ENCODE measurements around the gene OR8K1.

The OR8K1 gene
- total RNA-seq, result 0 to 0.03 (median 0) reads per million in 18 experiments

- DNase-seq, result no peak
These were observed at the start of gene OR8K1 for GRCh38 chr11:56345739-56346138. OR8K1 (plus strand) TSS chr11:56346039; CDS start chr11:56346039, 0 bp downstream.

DNA sequence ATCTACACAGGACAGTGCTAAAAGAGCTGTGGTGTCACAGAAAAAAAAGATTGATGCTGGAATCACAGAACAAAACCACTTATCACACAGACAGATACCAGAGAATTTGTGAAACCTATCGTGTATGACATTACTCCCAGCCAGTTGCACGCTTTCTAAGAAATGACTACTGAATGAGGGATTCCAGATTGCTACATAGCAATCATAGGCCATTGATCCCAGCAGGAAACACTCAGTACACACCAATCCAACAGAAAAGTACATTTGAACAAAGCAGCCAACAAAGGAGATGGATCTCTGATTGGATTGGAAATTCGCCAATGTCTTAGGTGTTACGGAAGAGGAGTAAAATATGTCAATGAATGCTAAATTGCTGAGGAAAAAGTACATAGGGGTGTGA, 48.9 kb upstream of the OR8K1 start:
- DNase-seq, result no peak

- no peak for DNase-seq
These were observed 38.0 kb upstream of the OR8K1 start for GRCh38 chr11:56307836-56308235.

GRCh38 chr11:56314844-56315243, 31.0 kb upstream of the OR8K1 start, which contains the start of gene OR8K3:
OR8K3 (plus strand) TSS chr11:56315144; CDS start chr11:56318307, 3,163 bp downstream.
- no peak for DNase-seq

DNA sequence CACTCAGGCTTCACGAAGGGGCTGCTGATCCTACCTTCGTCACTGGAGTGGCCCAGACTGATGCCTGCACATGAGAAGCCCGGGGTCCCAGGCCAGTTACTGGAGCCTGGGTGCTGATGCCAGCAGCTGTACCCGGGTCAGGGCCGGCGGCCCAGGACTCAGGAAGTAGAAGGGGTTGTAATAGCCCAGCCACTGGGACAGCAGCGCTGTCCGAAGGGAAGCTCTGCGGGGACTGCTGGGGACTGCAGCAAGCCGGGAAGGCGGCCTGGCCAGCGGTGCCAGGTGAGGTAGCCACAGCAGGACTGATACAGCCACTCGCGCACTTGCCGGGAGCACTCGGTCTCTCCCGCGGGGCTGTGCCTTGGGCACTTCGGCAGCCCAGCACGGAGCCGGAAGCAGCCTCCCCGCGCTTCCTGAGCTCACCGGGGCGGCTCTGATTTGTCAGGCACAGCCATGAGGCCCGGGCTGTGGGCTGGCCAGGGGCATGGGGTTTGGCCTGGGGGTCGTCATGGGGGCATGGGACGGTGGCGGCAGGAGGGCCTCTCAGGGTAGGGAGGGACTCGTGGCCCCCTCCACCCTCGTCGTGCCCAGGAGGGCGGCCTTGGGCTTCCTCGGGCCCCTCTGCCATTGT, 13.9 kb upstream of the OR8K1 start:
- no peak for DNase-seq

- no peak for DNase-seq
These were observed 12.7 kb upstream of the OR8K1 start for GRCh38 chr11:56333156-56333555.

GRCh38 chr11:56340289-56340688, 5.5 kb upstream of the OR8K1 start:
- no peak for DNase-seq

- no peak for DNase-seq
These were observed 8.2 kb downstream of the OR8K1 start, which contains the start of gene OR8J1 for GRCh38 chr11:56353991-56354390. OR8J1 (plus strand) TSS chr11:56354291; CDS start chr11:56360247, 5,956 bp downstream.

DNA sequence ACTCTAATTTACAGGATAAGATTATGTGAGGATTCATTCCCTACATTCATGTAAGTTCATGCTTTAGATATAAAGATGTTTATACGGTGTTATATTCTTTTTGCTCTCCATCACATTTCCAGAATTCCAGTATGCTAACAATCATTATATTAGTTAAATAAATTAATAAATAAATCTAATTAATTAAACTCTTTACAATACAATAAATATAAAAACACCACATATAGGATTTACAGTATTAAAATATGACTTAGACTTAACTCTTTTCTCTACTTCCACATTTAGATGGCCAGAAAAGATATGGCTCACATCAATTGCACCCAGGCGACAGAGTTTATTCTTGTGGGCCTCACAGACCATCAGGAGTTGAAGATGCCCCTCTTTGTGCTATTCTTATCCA, 29.5 kb downstream of the OR8K1 start, which contains the start of gene OR8U1:
OR8U1 (plus strand) TSS at position 301 of the 400 bp plus-strand sequence; CDS start at position 301, 0 bp downstream.
- DNase-seq, result no peak

DNA sequence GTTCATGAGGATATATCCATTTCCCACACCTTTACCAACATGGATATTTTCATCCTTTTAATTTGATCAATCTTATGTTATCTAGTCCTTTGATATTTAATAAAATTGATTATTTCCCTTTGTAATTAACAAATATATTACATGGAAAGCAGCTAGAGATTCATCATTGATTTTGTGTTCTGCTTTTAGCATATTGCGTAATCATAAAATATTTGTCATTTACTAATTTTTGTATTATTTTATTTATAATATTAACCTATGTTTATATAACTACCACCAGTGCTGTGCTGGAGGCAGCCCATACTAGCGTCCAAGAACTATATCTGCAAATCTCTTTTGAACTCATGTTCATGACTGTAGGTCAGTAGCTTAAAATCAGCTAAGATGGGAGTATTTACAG, 34.3 kb downstream of the OR8K1 start:
- no peak for DNase-seq

DNA sequence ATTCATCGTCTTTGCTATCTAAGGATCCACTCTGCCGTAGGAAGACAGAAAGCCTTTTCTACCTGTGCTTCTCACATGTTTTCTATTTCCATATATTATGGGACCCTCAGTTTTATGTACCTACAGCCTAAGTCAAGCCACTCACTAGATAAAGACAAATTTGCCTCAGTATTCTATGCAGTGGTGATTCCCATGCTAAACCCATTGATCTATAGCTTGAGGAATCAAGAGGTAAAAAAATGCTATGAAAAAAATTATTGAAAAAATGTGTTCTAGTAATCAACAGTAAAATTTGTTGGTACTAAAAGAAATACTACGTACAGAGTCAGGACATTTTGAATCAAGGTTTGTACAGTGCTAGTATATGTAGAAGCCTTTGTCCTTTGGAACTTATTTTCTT, 48.5 kb downstream of the OR8K1 start:
- DNase-seq, result no peak

GRCh38 chr11:56396047-56396446, 50.2 kb downstream of the OR8K1 start:
- no peak for DNase-seq

All from inflammatory macrophage (primary cell).